LNCAP (cell line): Measurements from ENCODE around the gene PKMYT1.

ENCODE experiments used
- TF ChIP-seq, protein P1 (sequence below): fragments of 450-650 bp; IDR thresholded peaks from 2 replicates; pipeline ENCODE4 v1.5.1; 2017; ENCODE audit warnings: mild to moderate bottlenecking

Gene PKMYT1

DNA sequence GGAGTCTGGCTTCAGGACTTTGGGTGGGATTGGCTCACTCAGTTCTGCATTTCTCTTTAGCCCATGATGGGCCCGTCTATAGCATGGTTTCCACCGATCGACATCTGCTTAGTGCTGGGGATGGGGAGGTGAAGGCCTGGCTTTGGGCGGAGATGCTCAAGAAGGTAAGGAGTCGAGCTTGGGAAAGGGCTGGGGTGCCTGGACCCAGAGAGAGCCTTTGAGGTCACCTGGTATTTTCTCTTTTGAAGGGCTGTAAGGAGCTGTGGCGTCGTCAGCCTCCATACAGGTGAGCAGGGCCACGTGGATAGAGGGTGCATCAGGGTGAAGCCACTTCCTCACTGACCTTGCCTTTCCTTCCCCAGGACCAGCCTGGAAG, 45.7 kb upstream of the PKMYT1 start:
- TF ChIP-seq, protein P1, sequence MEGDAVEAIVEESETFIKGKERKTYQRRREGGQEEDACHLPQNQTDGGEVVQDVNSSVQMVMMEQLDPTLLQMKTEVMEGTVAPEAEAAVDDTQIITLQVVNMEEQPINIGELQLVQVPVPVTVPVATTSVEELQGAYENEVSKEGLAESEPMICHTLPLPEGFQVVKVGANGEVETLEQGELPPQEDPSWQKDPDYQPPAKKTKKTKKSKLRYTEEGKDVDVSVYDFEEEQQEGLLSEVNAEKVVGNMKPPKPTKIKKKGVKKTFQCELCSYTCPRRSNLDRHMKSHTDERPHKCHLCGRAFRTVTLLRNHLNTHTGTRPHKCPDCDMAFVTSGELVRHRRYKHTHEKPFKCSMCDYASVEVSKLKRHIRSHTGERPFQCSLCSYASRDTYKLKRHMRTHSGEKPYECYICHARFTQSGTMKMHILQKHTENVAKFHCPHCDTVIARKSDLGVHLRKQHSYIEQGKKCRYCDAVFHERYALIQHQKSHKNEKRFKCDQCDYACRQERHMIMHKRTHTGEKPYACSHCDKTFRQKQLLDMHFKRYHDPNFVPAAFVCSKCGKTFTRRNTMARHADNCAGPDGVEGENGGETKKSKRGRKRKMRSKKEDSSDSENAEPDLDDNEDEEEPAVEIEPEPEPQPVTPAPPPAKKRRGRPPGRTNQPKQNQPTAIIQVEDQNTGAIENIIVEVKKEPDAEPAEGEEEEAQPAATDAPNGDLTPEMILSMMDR, result no peak

DNA sequence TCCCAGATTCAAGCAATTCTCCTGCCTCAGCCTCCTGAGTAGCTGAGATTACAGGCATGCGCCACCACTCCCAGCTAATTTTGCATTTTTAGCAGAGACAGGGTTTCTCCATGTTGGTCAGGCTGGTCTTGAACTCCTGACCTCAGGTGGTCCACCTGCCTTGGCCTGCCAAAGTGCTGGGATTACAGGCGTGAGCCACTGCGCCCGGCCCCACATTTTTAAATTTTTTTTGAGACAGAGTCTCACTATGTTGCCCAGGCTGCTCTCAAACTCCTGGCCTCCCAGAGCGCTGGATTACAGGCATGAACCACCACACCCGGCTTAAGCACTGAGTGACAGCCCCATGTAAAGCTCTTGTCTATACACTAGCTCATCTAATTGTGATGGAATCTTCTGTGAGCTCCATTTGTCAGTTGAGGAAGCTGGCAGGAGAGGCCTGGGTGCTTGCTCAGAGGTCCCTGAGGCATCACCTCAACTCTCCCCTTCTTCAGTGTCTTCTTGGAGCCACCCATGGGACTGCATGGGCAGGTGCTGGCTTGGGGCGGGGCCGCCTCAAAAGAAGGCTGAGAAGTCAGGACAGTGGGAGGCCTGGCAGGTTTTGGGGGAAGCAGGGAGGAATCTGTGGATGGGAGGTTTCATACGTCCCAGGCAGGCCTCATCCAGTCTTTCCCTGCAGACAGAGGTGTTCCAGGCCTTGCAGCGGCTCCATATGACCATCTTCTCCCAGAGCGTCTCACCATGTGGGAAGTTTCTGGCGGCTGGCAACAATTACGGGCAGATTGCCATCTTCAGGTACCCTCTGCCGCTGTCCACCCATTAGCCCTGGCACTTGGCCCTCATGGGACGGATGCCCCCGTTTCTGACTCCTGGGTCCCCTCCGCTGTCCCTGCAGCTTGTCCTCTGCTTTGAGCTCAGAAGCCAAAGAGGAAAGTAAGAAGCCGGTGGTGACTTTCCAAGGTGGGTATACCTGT, 45.1 kb upstream of the PKMYT1 start:
- TF ChIP-seq, protein P1, result no peak

DNA sequence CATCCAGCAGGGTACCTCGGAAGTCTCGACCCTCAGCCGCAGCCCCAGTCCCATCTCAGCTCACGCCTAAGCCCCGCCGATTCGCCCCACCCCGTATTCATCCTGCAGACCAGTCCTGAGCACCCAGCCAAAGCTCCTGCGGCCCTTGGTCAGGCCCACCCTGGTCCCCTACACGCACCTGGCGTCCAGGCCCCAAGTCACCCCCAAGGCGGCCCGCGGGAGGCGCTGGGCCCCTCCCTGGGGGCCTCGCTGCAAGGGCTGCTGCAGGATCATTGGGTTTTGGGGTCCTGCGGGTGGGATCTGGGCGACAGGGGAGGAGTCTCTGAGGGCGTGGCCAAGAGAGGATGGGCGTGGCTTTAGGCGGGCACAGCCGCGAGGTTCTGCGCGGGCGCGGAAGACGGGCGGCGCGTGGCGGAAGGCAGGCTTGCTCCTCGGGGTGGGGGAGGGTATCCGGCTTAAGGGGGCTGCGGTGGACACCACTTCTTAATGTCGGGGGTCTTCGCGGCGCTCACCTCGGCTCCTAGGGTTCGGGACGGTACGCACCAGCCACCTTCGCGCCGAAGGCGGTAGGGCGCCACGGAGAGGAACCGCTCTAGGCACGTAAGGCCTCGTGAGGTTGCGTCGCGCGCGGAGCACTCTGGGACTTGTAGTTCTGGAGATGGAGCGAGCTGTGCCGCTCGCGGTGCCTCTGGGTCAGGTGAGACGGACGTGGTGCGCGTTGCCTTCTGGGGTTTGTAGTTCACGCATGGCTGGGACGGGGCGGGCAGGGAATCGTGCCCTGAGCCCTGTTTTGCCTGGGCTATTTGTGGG, 43.6 kb upstream of the PKMYT1 start, which contains the start of the genes HCFC1R1 and THOC6:
TSS of gene HCFC1R1 (minus strand) at position 274 of the 810 bp plus-strand sequence. CDS start at position 273, 1 bp downstream.
TSS of gene THOC6 (plus strand) at position 367 of the 810 bp plus-strand sequence. CDS start at position 659, 292 bp downstream.
- TF ChIP-seq, protein P1, result no peak

DNA sequence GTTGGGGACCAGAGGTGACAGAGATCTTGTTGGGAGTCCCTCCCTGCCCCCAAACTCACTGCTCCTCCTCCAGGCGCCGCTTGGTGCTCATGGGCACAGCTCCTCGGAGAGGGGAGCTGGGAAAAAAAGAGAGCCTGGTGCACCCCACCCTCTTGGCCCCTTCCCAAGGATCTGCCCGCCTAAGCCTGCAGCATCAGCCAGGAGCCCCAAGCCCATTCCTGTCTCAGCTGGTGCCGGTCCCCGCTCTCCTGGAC, 43.1 kb upstream of the PKMYT1 start:
- TF ChIP-seq, protein P1, result no peak

DNA sequence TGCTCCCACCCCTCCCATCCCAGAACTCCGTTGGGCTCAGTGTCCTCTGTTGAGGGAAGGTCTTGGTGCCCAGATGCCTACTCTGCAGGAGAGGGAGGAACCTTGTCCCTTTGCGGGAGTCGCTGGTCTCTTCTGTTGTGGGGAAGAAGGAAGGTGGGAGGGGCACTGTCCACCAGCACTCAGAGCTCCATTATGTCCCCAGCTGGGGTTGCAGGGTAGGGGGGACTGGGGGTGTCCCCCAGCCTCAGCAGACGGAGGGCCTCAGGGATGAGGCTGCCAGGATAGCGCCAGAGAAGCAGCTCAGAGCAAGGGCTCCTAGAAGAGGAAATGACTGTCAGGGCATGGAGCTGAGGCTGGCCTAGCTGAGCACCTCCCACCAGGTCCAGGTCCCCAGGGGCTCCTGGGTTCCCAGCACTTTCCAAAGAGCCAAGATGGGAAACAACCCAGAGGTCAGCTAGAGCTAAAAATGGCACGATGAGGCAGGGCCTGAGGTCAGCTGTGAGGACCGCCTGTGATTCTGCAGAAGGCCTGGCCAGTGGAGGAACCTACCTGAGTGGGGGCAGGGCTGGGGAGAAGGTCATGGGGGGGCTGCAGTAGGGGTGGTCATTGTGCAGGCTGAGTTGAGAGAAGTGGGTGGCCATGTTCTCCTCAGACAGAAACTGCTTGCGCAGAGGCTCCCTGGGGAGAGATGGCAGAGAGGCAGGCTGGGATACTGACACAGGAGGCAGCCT, 42.6 kb upstream of the PKMYT1 start:
- TF ChIP-seq, protein P1, result no peak

DNA sequence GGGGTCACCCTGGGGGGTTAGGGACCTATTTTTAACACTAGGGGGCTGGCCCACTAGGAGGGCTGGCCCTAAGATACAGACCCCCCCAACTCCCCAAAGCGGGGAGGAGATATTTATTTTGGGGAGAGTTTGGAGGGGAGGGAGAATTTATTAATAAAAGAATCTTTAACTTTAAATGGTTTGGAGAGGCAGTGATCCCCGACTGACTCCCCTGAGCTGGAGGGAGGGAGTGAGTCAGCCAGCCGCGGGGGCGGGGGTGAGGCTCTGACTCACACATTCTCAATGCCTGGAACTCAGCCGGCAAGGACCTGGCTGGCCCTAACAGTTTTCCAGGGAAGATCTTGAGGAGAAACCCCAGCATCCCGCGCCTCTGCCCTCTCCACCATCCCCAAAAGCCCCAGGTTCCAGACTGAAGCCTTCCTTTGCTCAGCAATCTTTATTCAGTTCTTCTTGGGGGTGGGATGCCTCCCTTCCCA, 42.0 kb upstream of the PKMYT1 start:
- TF ChIP-seq, protein P1, result no peak
